Esophagus (tissue), 2 donors: Measurements from ENCODE around the gene GON4L. TPM values are rescaled to one million over a fixed set of nuclear protein-coding genes. Genes with fewer than 3 reads are reported as not detected.
"Not testable (repeated sequence)": the region's sequence is repeated elsewhere in the genome, so short reads cannot be mapped to it uniquely, and the experiment has no call there.

ENCODE experiments used
- H3K27ac ChIP-seq, 2 donors: one replicate each; pipeline ENCODE4 v1.5.1; 2013; ENCODE audit warnings: low read depth in 2 of 2, mild to moderate bottlenecking in 2 of 2, inconsistent platforms in 1 of 2, low read length in 1 of 2, moderate library complexity in 1 of 2
- H3K27me3 ChIP-seq, 2 donors: one replicate each; pipeline ENCODE4 v1.6.1; 2013; ENCODE audit warnings: low read length in 2 of 2, control low read depth in 1 of 2, mild to moderate bottlenecking in 1 of 2; ENCODE audit not compliant: insufficient read depth in 2 of 2, control insufficient read depth in 1 of 2
- H3K36me3 ChIP-seq, 2 donors: one replicate each; pipeline ENCODE4 v1.6.1; 2013; ENCODE audit warnings: low read length in 1 of 2; ENCODE audit not compliant: control insufficient read depth in 2 of 2, insufficient read depth in 2 of 2
- H3K4me1 ChIP-seq, 2 donors: one replicate each; pipeline ENCODE4 v1.6.1; 2013; ENCODE audit warnings: low read length in 1 of 2; ENCODE audit not compliant: control insufficient read depth in 2 of 2, insufficient read depth in 2 of 2
- H3K4me3 ChIP-seq, 2 donors: one replicate each; pipeline ENCODE4 v1.5.1; 2013; ENCODE audit warnings: low read length in 2 of 2, mild to moderate bottlenecking in 2 of 2, low read depth in 1 of 2, moderate library complexity in 1 of 2
- H3K9me3 ChIP-seq, 2 donors: one replicate each; pipeline ENCODE4 v1.6.1; 2013; ENCODE audit warnings: mild to moderate bottlenecking in 2 of 2, low read depth in 1 of 2, low read length in 1 of 2, moderate library complexity in 1 of 2; ENCODE audit not compliant: control insufficient read depth in 2 of 2, insufficient read depth in 1 of 2
- WGBS, 2 donors: extraction: QIAGEN DNeasy Blood & Tissue Kit; methylation state at CpG; one replicate each; pipeline ENCODE4 v1.1.7; 2013; 5-methylcytosine and 5-hydroxymethylcytosine counted together
- polyA plus RNA-seq, 2 donors: library from polyadenylated mRNA; stranded (reverse); fragments of 200-250 nt; gene quantifications; one replicate each; pipeline ENCODE4 v1.2.3, GENCODE V29; 2013
- donor health status: healthy with polysubstance abuse.
- donor health status: Bipolar disorder and iron deficiency.

Gene GON4L
- polyA plus RNA-seq, 2 donors = 11.0 to 19.8 TPM

DNA sequence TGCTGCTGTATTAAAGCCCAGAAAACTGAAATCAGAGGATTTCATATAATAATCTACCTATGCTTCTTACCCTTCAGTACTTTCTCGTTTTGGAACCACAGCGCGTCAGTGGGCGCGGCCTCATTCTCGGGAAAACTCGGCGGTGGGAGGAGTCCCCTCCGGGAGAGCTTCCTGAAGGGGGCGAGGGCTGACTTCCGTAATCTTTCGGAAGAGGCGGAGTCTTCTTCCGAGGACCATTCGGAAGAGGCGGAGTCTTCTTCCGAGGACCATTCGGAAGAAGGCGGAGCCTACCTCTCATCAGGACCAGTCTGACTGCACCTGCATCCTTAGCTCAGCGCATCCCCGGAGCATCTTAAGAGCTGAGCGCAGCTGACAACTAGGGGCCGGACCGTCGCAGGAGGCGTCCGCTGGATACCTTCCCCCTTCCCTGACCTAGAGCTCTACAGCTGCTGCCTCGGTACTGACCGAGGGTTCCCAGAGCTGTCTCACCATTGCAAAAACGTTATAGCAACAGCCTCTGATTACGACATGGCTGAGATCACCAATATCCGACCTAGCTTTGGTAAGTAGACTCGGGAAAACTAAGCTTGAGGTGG lies 2.3 kb upstream of the GON4L start, which contains the start of gene SYT11:
SYT11 (plus strand) TSS at position 334 of the 596 bp plus-strand sequence; CDS start at position 529, 195 bp downstream.
- peaks cover 0 to under 1% of the 10 kb centered on the region in 2 donors for H3K36me3 ChIP-seq
- H3K27ac ChIP-seq = peak within 1 kb of the TSS; percentile 76 to 77
- 1% methylated on average over 33 of the region's 33 CpGs for WGBS, 2 donors
- H3K4me1 ChIP-seq = peaks cover 0 to 4% of the 10 kb centered on the region in 2 donors
- no peaks in the 10 kb centered on the region for H3K9me3 ChIP-seq
- no peaks in the 10 kb centered on the region for H3K27me3 ChIP-seq
- H3K4me3 ChIP-seq = peak within 1 kb of the TSS in 1 of 2 donors; percentile 52

DNA sequence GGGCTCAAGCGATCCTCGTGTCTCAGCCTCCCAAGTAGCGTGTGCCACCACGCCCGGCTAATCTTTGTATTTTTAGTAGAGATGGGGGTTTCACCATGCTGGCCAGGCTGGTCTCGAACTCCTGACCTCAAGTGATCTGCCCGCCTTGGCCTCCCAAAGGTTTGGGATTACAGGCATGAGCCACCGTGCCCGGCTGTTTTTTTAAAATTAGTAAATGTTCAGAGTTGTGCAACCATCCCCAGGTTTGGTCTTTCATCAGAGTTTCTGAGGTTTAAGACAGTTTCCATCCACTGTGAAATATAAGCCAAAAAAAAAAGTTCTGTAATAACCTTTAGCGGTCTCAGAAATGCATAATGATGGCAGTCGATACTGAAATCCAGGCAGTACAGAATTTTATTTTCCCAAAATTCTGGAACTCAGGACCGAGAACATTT lies 1.8 kb upstream of the GON4L start:
- Histone ChIP-seq H3K4me1 (peaks cover 0 to 4% of the 10 kb centered on the region in 2 donors), H3K27ac (peak overlapping the region; percentile 47 to 68), H3K4me3 (peak overlapping the region in 1 of 2 donors; percentile 52), H3K27me3 (no peaks in the 10 kb centered on the region), H3K9me3 (no peaks in the 10 kb centered on the region), H3K36me3 (peaks cover 0 to 3% of the 10 kb centered on the region in 2 donors)
- 48 to 52% methylated on average over 12 of the region's 12 CpGs for WGBS, 2 donors

DNA sequence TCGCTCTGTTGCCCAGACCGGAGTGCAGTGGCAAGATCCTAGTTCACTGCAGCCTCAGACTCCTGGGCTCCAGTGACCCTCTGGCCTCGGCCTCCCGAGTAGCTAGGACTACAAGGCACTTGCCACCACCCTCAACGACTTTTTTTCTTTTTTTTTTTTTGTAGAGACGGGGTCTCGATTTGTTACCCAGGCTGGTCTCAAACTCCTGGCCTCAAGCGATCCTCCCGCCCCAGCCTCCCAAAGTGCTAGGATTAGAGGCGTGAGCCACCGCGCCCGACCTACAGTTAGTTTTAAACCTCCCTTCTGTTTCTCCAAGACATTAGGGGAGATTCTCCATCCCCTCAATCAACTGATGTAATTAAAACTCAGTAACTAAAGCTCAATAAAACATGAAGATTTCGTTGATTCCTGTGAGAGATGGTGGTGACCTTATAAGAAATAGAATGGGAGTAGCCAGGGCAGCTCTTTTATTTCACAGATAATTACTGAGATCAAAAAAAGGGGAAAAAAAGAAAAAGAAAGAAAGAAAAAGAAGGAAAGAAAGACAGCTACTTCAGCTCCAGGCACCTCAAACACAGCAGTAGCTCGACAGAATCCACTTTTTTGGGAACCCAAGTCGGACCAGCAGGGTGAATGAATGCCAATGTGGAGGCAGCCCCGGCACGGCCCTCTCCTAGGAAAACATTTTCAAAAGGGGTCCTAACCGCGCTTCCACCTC lies 598 bp downstream of the GON4L start:
- H3K27ac ChIP-seq = peak overlapping the region; percentile 83 to 96
- peaks cover 0 to 4% of the 10 kb centered on the region in 2 donors for H3K4me1 ChIP-seq
- WGBS, 2 donors = 52 to 55% methylated on average over 20 of the region's 20 CpGs

DNA sequence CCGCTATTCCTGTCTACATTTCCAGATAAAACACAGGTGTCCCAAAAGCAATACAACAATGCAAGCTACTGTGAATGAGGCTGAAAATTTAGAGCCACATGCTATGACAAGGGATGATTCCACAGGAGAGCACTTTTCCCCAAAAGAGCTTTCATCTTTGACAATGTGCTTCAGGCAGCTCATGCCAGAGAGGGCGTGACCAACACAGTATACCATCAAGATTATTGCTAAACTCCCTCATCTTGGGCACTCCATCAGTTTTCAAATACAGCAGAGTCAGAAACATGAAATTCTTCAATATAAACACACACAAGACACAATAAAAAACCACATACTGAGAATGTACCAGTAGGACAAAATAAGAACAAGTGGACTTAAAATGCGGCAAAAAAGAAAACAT lies 6.7 kb downstream of the GON4L start:
- 85 to 87% methylated on average over 3 of the region's 3 CpGs for whole genome bisulfite sequencing, 2 donors

More for the DNA sequence above, 598 bp downstream of the GON4L start:
- H3K36me3 ChIP-seq = peaks cover 0 to 15% of the 10 kb centered on the region in 2 donors
- no peaks in the 10 kb centered on the region for H3K27me3 ChIP-seq
- peak overlapping the region; percentile 89 to 94 for H3K4me3 ChIP-seq
- no peaks in the 10 kb centered on the region for H3K9me3 ChIP-seq

DNA sequence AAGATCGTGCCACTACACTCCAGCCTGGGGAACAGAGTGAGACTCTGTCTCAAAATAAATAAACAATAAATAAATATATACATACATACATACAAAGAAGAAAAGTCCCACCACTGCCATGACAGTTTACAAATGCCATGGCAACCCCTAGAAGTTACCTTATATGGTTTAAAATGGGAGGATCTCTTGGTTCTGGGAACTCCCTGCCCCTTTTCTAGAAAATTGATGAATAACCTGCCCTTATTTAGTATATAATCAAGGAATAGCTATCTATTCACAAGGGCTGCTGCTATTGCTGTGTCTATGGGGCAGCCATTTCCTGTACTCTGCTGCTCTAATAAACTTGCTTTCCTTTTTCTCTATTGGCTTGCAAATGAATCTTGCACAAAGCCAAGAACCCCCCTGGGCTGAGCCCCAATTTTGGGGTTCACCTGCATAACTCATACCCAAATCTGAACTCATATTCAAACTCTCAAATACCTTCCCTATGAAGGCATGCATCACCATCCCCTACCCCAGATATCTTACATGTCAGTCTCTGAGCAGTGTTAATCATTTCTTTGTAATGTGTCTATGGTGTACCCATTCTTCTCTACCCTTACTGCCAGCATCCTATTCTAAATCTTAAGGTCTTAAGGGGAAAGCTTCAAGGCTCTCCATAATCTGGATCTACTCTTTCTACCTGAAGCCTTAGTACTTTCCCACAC lies 9.0 kb downstream of the GON4L start:
- WGBS, 2 donors = 91 to 93% methylated on average over 1 of the region's 1 CpG
- Histone ChIP-seq H3K9me3 (no peaks in the 10 kb centered on the region), H3K27ac (no peak overlapping the region), H3K4me1 (no peaks in the 10 kb centered on the region), H3K4me3 (no peak overlapping the region), H3K27me3 (no peaks in the 10 kb centered on the region), H3K36me3 (peaks cover 3 to 10% of the 10 kb centered on the region in 2 donors)

More for the DNA sequence above, 6.7 kb downstream of the GON4L start:
- H3K9me3 ChIP-seq = no peaks in the 10 kb centered on the region
- H3K27me3 ChIP-seq = no peaks in the 10 kb centered on the region
- H3K27ac ChIP-seq = no peak overlapping the region
- no peaks in the 10 kb centered on the region for H3K4me1 ChIP-seq
- H3K36me3 ChIP-seq = peaks cover under 1 to 17% of the 10 kb centered on the region in 2 donors
- no peak overlapping the region for H3K4me3 ChIP-seq

DNA sequence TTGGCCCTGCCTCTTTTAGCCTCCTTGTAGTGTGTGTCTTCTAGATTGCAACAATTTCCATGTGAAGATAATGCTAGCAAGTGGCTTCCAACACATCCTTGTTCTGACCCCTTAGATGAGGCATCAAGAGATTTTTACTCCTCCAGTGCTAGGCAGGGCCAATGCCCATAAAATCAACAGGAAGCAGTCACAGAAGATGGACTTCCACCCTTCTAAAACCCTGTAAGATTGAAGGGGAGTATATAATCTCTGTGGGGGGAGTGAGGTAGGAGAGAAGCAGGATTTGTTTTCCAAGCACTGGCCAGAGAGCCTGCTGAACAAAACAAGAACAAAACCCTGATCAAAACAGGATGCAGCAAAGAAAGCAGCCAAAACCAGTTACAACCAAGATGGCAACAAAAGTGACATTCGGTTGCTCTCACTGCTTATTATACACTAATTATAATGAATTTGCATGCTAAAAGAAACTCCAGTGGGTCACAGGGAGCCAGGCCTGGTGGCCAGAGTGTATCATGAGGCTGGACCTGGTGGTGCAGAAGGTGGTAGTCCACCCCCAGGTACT lies 12.1 kb downstream of the GON4L start:
- 72 to 82% methylated on average over 1 of the region's 1 CpG for WGBS, 2 donors
- H3K27me3 ChIP-seq = no peaks in the 10 kb centered on the region
- no peaks in the 10 kb centered on the region for H3K9me3 ChIP-seq
- H3K4me3 ChIP-seq = no peak overlapping the region
- H3K36me3 ChIP-seq = peaks cover 3 to 5% of the 10 kb centered on the region in 2 donors
- H3K27ac ChIP-seq = no peak overlapping the region
- H3K4me1 ChIP-seq = no peaks in the 10 kb centered on the region

DNA sequence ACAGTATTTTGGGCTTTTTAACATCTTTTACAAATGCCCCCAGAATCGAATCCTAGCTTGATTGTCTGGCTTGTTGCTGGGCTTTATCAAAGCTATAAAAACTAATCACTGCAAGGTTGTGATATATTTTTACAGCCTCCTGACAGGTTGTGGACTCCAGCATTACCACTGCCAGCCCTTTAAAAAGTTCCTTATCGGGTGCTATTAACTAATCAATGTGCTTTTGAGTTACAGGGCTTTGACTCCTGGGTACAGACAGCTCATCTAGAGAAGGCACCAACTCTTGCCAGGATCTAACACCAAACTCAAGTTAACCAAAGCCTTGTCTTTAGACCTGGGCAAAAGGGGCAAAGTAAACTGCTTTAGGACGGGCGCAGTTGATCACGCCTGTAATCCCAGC lies 16.6 kb downstream of the GON4L start:
- peaks cover 2 to 3% of the 10 kb centered on the region in 2 donors for H3K36me3 ChIP-seq
- H3K27ac ChIP-seq = no peak overlapping the region
- H3K27me3 ChIP-seq = no peaks in the 10 kb centered on the region
- no peak overlapping the region for H3K4me3 ChIP-seq
- no peaks in the 10 kb centered on the region for H3K4me1 ChIP-seq
- no peaks in the 10 kb centered on the region for H3K9me3 ChIP-seq
- 76 to 97% methylated on average over 5 of the region's 5 CpGs for WGBS, 2 donors

DNA sequence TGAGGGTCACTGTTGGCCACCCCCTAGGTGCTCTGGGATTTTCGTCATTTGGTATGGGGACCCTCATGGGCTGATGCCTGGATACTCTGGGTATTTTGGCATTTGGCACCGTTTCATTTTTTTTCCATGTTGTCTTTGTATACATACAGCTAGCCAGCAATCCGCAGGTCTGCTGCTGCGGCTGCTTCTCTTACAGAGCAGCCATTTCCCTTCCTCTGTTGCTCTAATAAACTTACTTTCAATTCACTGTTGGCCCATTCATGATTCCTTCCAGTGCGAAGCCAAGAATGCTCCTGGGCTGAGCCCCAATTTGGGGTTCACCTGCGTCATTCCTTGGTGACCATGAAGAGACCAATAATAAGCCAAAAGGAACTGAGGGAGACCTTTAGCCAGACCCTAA lies 21.5 kb downstream of the GON4L start:
- 94 to 96% methylated on average over 6 of the region's 6 CpGs for WGBS, 2 donors
- H3K9me3 ChIP-seq = no peaks in the 10 kb centered on the region
- H3K36me3 ChIP-seq = no peaks in the 10 kb centered on the region
- H3K27ac ChIP-seq = no peak overlapping the region
- no peak overlapping the region for H3K4me3 ChIP-seq
- no peaks in the 10 kb centered on the region for H3K27me3 ChIP-seq
- H3K4me1 ChIP-seq = no peaks in the 10 kb centered on the region

DNA sequence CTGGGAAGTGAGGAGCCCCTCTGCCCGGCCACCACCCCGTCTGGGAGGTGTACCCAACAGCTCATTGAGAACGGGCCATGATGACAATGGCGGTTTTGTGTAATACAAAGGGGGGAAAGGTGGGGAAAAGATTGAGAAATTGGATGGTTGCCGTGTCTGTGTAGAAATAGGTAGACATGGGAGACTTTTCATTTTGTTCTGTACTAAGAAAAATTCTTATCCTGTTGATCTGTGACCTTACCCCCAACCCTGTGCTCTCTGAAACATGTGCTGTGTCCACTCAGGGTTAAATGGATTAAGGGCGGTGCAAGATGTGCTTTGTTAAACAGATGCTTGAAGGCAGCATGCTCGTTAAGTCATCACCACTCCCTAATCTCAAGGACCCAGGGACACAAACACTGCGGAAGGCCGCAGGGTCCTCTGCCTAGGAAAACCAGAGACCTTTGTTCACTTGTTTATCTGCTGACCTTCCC lies 22.1 kb downstream of the GON4L start:
- H3K27ac ChIP-seq, H3K9me3 ChIP-seq, H3K4me1 ChIP-seq, H3K27me3 ChIP-seq, H3K36me3 ChIP-seq, H3K4me3 ChIP-seq: not testable (repeated sequence)
- 89 to 90% methylated on average over 7 to 9 of the region's 9 CpGs for WGBS, 2 donors
